Stimulated activated CD4-positive, alpha-beta T cell treated with anti-CD3 and anti-CD28 coated beads, Interleukin-4, amount 100 ng/mL, for 4 hours (primary cell): ENCODE data around the gene WNT7A.

Source experiments
- DNase-seq, 2 experiments: peaks; one replicate each; pipeline ENCODE4 v3.0.0-alpha.2; 2020

Gene WNT7A

GRCh38 chr3:13825821-13826220, 54.0 kb downstream of the WNT7A start:
- DNase-seq = no peak

GRCh38 chr3:13825311-13825579, 54.6 kb downstream of the WNT7A start:
- DNase-seq = no peak

GRCh38 chr3:13824521-13825310, 55.2 kb downstream of the WNT7A start:
- DNase-seq = no peak

GRCh38 chr3:13823692-13824091, 56.2 kb downstream of the WNT7A start:
- DNase-seq = no peak

- no peak for DNase-seq
Observed at GRCh38 chr3:13822871-13823585, 56.8 kb downstream of the WNT7A start.

GRCh38 chr3:13822042-13822441, 57.8 kb downstream of the WNT7A start:
- no peak for DNase-seq

- no peak for DNase-seq
Observed at GRCh38 chr3:13821126-13821525, 58.7 kb downstream of the WNT7A start.

- no peak for DNase-seq
Observed at GRCh38 chr3:13818919-13819318, 61.0 kb downstream of the WNT7A start.

GRCh38 chr3:13815088-13815683, 64.7 kb downstream of the WNT7A start:
- no peak for DNase-seq

GRCh38 chr3:13812034-13812471, 67.8 kb downstream of the WNT7A start:
- DNase-seq = no peak

- no peak for DNase-seq
Observed at GRCh38 chr3:13811614-13812013, 68.3 kb downstream of the WNT7A start.

- DNase-seq = no peak
Observed at GRCh38 chr3:13808550-13808949, 71.3 kb downstream of the WNT7A start.

- DNase-seq = no peak
Observed at GRCh38 chr3:13801361-13802204, 78.3 kb downstream of the WNT7A start.

GRCh38 chr3:13800064-13800463, 79.8 kb downstream of the WNT7A start:
- no peak for DNase-seq

- DNase-seq = no peak
Observed at GRCh38 chr3:13798401-13798800, 81.5 kb downstream of the WNT7A start.

- DNase-seq = no peak
Observed at GRCh38 chr3:13796701-13797460, 83.0 kb downstream of the WNT7A start.

GRCh38 chr3:13795816-13796215, 84.1 kb downstream of the WNT7A start:
- no peak for DNase-seq

- no peak for DNase-seq
Observed at GRCh38 chr3:13794322-13794721, 85.5 kb downstream of the WNT7A start.

- DNase-seq = no peak
Observed at GRCh38 chr3:13793451-13793850, 86.4 kb downstream of the WNT7A start.

- DNase-seq = no peak
Observed at GRCh38 chr3:13792512-13793371, 87.1 kb downstream of the WNT7A start.

GRCh38 chr3:13792051-13792490, 87.8 kb downstream of the WNT7A start:
- no peak for DNase-seq
